Colon (tissue), 2 donors: ENCODE measurements around the gene FER.
"Not testable (repeated sequence)": the region's sequence is repeated elsewhere in the genome, so short reads cannot be mapped to it uniquely, and the experiment has no call there.

ENCODE experiments used
- FAIRE-seq: peaks from 2 replicates; lab custom pipeline; 2012; peaks lifted over from hg19 to GRCh38; lab: Jason Lieb, UNC
- donor health status: control.
- donor health status: control.

Gene FER

DNA sequence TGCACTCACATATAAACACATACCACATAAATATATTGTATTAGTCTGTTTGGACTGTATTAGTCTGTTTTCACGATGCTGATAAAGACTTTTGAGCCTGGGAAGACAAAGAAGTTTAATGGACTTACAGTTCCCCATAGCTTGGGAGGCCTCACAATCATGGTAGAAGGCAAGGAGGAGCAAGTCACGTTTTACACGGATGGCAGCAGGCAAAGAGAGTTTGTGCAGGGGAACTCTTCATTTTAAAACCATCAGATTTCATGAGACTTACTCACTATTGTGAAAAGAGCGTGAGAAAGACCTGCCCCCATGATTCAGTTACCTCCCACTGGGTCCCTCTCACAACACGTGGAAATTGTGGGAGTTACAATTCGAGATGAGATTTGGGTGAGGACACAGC lies 133.4 kb downstream of the FER start:
- no peak for FAIRE-seq

DNA sequence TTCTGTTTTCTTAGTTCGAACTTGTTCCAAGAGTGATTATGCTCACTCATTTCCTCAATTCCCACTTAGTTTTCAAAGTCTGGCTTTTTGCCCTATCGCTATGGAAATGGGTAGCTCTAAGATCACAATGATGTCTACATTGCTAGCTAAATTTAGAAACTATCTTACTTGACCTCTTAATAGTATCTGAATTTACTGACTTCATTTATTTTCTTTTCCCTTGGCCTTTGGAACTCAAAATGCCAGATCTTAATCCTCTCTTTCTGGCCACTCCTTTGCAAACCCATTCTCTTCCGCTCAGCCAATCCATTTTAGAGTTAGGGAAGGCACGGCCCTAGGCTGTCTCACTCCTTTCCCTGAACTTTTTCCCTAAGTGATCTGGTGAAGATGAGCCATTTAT lies 137.0 kb downstream of the FER start:
- no peak for FAIRE-seq

DNA sequence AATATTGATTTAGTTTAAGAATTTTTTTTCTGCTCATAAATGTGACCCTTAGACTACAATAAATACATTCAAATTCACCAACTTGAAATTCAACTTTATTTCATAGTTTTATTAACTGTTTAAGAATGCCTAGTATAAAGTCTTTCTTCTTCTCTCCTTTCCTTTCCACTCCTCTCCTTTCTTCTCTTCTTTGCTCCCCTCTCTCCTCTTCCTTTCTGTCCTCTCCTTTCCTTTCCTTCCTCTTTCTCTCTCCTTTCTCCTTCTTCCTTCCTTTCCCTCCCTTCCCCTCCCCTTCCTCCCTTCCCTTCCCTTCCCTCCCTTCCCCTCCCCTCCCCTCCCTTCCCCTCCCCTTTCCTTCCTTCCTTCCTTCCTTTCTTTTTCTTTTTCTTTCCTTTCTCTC lies 150.6 kb downstream of the FER start:
- FAIRE-seq = no peak

DNA sequence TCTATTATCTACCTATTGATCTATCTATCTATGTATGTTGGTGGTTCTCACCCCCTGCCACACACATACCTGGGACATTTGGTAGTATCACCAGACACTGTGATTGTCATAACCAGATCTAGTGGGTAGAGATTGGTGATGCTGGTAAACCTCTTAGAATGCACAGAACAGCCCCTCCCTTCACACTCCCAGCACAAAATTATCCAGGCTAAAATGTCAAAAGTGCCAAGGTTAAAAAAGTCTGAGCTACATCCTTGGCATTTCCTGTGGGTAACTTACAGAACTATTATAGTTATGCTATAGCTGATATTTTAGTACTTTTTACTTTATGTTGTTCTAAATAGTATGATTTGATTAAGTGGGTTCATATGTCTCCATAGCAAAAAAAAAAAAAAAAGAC lies 151.0 kb downstream of the FER start:
- FAIRE-seq = no peak

DNA sequence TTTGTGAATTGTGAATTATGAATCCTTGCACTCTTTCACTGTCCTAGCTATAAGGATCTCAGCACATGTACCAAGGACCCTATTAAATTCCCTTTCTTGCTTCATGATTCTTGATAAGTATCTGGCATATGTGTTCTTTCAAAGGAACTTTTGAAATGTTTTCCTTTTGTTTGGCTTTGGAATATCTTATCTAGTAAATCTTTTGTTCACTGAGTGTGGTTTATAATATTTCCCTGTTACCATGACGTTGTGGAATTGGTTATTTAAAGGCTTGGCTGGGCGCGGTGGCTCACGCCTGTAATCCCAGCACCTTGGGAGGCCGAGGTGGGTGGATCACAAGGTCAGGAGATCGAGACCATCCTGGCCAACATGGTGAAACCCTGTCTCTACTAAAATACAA lies 151.5 kb downstream of the FER start:
- not testable (repeated sequence) for FAIRE-seq

DNA sequence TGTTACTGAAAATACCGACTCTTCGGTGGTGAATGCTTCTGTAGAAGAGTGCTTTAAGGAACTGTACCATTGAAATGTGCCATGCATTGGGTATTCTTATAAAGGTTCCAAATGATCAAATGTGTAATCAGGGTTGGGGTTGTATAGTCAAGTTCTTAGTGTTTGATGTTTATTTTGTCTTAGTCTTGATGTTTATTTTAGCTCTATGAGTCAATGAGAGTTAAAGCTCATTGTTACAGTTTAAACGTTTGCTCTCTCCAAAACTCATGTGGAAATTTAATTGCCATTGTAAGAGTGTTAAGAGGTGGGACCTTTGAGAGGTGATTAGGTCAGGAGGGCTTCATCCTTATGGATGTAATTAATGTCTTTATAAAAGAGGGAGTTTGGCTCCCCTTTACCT lies 153.0 kb downstream of the FER start:
- no peak for FAIRE-seq

DNA sequence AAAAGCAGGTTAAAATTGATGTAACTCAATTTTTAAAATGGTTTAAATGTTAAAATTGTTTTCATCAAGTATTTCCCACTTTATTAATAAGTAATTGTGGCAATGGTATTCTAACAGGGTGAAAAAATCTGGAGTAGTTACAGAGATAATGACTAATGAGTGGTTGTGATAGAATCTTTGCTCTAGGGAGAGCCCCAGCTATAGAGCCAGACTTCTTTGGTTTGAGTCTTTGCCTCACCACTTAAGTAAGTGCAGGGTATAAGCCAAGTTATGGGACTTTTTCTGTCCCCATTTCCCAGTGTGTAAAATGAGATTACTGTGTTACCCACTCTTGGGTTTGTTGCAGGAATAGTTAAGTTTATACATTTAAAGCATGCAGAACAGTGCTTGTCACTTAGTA lies 158.1 kb downstream of the FER start:
- no peak for FAIRE-seq

DNA sequence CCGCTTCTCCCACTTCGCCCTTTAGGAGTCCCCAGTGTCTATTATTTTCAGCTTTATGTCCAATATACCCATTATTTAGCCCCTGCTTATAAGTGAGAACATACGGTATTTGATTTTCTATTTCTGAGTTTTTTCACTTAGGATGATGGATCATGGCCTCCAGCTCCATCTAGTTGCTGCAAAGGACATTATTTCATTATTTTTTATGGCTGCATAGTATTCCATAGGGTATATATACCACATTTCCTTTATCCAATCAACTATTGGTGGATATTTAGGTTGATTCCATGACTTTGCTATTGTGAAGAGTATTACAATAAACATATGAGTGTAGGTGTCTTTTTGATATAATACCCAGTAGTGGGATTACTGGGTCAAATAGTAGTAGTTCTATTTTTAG lies 162.9 kb downstream of the FER start:
- peak; percentile 31 for FAIRE-seq

DNA sequence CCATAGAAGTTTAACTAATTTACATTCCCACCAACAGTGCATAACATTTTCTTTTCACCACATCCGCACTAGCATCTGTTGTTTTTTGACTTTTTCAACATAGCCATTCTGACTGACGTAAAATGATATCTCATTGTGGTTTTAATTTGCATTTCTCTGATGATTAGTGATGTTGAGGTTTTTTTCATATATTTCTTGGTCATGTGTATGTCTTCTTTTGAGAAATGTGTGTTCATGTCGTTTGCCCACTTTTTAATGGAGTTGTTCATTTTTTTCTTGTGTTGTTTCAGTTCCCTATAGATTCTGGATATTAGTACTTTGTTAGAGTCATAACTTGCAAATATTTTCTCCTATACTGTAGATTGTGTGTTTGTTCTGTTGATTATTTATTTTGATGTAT lies 163.4 kb downstream of the FER start:
- FAIRE-seq = no peak

DNA sequence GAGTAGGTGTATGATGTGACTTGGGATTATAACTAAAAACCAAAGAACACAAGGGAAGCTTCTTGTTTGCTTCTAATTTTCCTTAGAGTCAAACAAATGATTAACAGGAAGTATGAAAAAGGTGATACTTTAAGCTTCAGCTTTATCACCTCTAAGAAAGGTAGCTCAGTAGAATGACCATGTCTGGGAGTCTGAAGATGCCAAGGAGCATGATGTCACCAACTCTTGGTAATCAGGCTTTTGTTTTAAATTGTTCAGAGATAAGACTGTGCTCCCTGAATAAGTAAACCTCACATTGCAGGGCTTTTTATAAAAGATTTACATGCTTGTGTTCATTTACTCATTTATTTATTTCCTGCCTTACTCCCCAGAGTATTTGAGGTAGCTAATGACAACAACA lies 169.9 kb downstream of the FER start:
- no peak for FAIRE-seq

DNA sequence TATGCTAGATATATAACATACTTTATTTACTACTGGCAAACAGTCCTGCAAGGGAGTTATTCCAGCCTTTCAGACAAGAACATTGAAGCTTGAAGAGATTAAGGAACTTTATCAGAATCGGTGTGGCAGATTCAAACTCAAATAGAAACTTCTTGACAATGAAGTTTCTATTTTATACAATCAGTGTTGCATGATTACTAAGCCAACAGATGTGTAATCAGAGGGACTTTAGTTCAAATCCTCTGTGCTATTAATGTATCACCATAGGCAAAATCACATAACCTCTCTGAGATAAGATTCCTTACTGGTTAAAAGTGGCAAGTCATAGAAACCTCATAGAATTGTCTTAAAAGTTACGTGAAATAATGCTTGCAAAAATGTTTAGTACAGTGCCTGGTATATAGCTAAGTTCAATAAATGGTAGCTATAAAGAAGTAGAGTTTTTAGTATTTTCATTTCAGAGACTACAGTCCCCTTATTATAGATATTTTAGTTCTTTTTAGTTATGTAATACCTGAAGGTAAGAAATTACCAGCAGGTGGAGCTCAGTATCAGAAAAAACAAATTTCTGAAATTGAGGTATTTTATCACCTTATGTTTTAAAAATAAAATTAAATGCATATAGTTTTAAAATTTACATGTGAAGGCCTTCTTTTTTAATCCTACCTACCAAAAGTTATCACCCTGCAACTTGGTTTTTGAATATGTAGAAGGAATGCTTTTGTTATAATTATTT lies 172.1 kb downstream of the FER start:
- FAIRE-seq = peak; percentile 80

DNA sequence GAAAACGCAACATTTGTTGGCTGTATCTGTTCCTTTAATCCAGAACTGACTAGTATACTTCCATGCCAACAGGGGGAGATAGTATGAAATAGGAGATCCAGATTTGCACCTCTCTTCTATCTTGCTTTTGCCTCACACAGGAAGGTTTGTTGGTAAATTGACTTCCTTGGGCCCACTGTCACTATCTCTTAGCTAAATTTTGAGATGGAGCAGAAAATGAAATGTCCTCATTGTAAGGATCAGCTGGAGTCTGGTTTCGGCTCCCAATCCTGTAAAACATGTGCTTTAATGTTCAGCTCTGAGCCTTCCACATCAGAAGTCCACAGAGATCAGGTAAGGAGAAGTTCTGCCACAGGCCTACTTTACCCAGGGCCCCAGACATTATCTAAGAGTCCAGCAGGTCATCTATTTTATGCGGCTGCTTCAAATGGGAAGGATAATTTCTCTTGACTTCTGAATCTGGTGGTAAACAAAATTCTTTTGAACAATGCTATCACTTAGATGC lies 176.8 kb downstream of the FER start:
- FAIRE-seq = no peak

DNA sequence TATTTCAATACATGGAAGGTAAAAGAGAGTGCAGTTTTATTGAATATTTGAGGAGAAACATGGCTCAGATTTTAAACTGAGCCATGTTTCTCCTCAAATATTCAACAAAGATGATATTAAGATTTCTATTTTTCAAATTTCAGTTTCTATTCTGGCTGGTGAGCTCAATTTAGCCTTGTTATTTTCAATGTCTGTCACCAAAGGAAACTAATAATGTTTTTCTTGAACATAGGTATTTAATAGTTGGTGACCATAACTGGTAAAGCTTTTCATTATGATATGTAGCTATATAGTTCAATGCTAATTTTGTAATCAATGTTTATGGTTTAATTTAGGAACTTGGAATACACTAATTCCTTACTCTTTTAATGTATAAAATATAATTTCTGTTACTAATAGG lies 177.4 kb downstream of the FER start:
- no peak for FAIRE-seq

DNA sequence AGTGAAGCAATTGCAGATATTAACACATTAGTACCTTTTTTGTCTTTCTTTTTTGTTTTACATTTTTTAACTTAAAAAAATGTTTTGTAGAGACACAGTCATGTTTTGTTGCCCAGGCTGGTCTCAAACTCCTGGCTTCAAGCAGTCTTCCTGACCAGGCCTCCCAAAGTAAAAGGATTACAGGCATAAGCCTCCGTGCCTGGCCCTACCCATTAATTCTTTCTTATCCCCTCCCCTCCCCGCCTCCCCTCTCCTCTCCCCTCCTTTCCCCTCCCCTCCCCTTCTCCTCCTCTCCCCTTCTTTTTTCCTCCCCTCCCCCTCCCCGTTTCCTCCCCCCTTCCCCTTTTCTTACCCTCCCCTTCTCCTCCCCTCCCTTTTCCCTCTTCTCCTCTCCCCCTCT lies 182.4 kb downstream of the FER start:
- FAIRE-seq = no peak

DNA sequence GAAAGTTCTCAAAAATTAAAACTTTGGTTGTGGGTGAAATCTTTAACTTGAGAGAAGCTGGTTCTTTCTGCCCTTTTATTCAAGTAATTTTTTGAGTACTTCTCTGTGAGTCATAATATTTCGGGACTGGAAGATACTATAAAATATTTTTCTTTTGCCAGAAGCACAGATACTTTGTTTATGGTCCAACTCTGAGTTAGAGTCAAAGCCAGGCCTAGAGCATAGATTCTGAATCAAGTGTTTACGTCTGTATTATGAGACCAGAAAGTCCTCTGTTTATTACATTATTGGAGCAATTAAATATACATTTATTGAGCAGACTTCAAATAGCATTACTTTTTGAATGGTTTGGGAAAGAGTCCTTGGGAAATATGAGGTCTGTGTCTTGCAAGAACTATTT lies 187.9 kb downstream of the FER start:
- FAIRE-seq = no peak

DNA sequence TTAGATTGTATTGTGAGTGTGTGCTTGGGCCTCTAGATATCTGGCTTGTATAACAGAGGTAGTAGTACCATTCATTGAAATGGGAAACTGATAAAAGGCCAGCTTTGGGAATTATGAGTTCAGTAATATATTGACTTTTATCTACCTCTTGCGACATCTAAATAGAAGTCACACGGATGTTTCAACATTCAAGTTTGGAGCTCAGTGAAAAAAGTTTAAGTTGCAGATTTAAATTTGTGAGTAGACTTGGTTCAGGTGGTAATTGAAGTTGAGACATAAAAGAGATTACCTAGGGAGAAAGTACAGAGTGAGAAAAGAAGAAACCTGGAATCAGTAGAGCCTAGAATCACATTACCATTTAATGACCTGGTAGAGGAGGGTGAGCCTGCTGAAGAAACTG lies 189.5 kb downstream of the FER start:
- FAIRE-seq = no peak

DNA sequence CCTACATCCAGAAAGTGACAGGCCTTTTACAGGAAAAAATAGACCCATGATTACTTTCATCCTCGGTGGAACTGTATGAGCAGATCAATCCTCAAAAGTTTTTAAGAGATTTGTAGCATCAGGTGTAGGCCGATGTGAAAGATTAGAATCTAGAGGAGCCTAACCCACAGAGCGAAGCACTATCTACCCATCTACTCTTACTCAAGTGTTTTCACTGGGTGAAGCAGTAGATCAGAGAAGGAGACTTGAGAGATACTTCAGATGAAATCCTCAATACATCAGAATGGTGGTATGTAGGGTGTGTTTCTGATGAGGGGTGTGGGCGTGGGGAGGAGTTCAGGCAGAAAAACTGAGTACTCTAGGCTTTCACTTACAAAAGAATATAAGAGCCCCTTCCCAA lies 192.8 kb downstream of the FER start:
- FAIRE-seq = no peak

DNA sequence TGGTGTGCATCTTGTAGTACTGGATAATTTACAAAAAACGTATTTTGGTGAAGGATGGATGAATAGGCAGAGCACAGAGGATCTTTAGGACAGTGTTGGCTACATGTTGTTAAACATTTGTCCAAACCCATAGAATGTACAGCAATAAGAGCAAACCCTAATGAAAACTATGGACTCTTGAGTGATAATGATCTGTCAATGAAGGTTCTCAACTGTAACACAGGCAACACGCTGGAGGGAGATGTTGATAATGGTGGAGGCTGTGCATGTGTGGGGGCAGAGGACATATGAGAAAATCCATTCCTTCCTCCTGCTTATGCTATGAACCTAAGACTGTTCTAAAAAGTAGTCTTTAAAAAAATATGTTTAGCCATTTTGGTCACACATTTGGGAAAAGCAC lies 194.0 kb downstream of the FER start:
- FAIRE-seq = no peak

DNA sequence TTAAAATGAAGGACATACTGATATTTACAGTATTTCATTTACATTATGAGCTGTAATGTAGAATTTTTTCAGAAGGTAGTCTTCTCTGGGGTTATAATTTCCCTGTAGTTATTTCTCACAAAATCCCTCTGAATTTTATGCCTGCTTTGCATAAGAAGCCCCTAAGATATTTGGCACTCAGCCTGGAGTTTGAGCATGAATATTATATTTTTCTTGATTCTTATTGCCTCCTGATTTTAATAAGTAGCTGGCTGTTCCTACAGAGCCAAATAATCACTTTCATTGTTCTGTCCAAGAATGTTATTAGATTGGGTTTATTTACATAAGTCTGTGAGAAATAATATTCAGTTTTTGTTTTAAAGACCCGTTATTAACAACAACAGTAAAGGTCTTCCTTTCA lies 195.0 kb downstream of the FER start:
- FAIRE-seq = no peak

DNA sequence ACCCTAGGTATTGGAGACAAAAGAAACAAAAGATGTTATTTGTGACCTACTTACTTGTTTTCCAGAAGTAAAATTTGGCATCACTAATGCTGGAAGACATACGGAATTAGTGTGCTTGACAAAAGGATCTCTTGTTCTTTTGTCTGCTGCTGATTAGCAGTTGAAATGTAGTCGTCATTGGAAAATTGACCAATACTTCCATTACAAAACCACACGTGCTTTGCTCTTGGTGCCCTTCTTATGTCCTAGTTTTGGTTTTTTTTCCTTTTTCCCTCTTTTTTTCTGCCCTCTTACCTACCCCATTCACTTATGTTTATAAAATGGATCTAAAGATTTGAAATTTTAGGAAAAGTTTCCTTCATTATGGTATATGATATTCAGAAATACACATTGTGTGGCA lies 197.4 kb downstream of the FER start:
- FAIRE-seq = no peak

DNA sequence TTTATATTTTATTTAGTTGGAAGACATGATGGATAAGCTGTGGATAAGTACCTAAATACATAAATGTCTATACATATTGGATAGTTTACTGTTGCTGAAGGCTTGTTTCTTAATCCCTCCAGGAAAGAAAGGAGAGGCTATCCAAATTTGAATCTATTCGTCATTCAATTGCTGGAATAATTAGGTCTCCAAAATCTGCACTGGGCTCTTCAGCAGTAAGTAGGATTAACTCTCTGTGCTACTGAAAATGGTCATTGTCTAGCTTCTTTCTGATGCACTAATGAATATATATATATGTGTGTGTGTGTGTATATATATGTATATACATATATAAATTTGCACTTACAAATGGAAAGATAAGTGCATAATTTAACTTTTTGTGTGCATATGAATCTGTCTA lies 198.3 kb downstream of the FER start:
- FAIRE-seq = no peak

DNA sequence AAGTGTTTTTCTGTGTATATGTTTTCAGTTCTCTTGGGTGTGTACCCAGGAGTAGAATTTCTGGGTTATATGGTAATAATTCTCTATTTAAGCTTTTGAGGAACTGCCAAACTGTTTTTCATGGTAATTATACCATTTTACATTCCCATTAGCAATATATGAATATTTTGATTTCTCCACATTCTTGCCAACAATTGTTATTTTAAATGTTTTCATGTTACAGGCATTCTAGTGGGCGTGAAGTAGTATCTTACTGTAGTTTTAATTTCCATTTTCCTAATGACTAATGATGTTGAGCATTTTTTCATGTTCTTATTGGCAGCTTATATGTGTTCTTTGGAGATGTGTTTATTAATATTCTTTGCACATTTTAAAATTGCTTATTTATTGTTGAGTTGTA lies 199.5 kb downstream of the FER start:
- FAIRE-seq = no peak

DNA sequence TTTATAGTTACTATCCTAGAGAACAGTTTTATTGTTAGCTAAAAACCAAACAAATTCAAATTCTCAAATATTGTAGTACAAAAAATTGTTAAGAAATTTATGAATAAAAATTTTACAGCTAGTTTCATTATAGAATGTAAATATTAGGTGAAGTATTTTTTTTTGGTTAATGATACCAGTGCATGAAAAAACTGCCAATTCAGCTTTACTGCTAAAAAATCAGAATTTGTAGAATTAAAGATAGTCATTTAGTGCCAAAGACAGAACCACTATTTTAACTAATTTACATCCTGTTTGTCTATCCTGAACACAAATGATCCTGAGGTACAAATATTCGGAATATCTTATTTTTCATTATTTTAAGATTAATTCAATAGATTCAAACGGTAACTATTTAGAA lies 202.6 kb downstream of the FER start:
- FAIRE-seq = peak; percentile 36

DNA sequence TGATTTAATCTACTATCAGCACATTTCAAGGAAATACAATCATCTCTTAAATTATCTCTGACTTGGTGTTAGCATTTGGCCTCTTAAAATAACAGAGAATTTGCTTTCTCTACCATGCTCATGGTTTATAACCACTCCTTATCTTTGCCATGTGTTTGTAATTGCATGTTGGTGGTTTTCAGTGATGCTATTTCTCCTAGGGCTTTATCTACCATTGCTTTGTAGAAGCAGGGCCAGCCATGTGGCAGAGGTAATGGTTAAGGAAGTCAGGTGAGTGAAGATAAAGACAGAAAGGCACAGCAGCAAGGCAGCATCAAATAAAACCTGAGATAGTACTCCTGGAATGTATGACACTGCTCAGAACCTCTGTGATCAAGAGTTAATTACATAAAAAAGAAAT lies 206.2 kb downstream of the FER start:
- FAIRE-seq = no peak

DNA sequence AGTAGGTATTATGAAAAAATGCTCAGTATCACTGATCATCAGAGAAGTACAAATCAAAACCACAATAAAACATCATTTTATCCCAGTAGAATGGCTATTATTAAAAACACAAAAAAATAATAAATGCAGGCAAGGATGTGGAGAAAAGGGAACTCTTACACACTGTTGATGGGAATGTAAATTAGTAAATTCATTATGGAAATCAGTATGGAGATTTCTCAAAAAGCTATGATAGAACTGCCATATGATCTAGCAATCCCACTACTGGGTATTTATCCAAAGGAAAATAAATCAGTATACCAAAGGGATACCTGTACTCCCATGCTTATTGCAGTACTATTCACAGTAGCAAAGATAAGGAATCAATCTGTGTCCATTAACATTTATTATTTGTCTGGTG lies 209.6 kb downstream of the FER start:
- no peak for FAIRE-seq
